H1 (cell line): ENCODE data around the gene CHST13. TPM values are rescaled to one million over a fixed set of nuclear protein-coding genes. Genes with fewer than 3 reads are reported as not detected.

Source experiments
- CTCF ChIA-PET: fragments of 300-600 bp; sonication (Branson Sonifier 250); formaldehyde crosslinking; loops from one replicate; lab custom pipeline; 2021; ENCODE audit not compliant: partially characterized antibody; lab: Charles Lee
- POLR2A ChIA-PET: fragments of 300-600 bp; sonication (Branson Sonifier 250); formaldehyde crosslinking; loops from one replicate; lab custom pipeline; 2021; ENCODE audit warnings: inconsistent platforms; ENCODE audit not compliant: partially characterized antibody; lab: Charles Lee
- DNase-seq, 2 experiments: peaks; one replicate each; pipeline versions ENCODE4 v3.0.0 to v3.0.0-alpha.2; 2010 to 2022; ENCODE audit warnings: low spot score in 2 of 2, low read depth in 1 of 2, mixed read lengths in 1 of 2
- FAIRE-seq: peaks from 2 replicates; lab custom pipeline; 2011; peaks lifted over from hg19 to GRCh38; lab: Jason Lieb, UNC
- H2AFZ ChIP-seq: 2 replicates; pipeline ENCODE4 v1.8.1; 2012; ENCODE audit warnings: low read length, inconsistent platforms
- H2AK5ac ChIP-seq: 2 replicates; pipeline ENCODE4 v1.6.1; 2013; ENCODE audit warnings: low read depth, low read length
- H2BK120ac ChIP-seq: replicated peaks from 2 replicates; pipeline ENCODE3; 2013; ENCODE audit warnings: low read depth, low read length, inconsistent platforms
- H2BK12ac ChIP-seq: 2 replicates; pipeline ENCODE4 v1.6.1; 2013; ENCODE audit warnings: low read depth, low read length
- H2BK15ac ChIP-seq: 2 replicates; pipeline ENCODE4 v1.6.1; 2013; ENCODE audit warnings: low read length
- H2BK20ac ChIP-seq: 2 replicates; pipeline ENCODE4 v1.6.1; 2013; ENCODE audit warnings: low read length
- H2BK5ac ChIP-seq: 2 replicates; pipeline ENCODE4 v1.6.1; 2013; ENCODE audit warnings: low read depth, low read length
- H3K14ac ChIP-seq: 2 replicates; pipeline ENCODE4 v1.6.1; 2013; ENCODE audit warnings: inconsistent platforms; ENCODE audit not compliant: insufficient read length
- H3K18ac ChIP-seq: 2 replicates; pipeline ENCODE4 v1.6.1; 2013; ENCODE audit warnings: low read length; ENCODE audit errors: extremely low read depth
- H3K23ac ChIP-seq: 2 replicates; pipeline ENCODE4 v1.6.1; 2013; ENCODE audit warnings: inconsistent platforms; ENCODE audit not compliant: insufficient read length
- H3K23me2 ChIP-seq: 2 replicates; pipeline ENCODE4 v1.6.1; 2013; ENCODE audit warnings: low read depth, low read length
- H3K27ac ChIP-seq: 2 replicates; pipeline ENCODE4 v1.6.1; 2011; ENCODE audit warnings: low read depth, low read length, inconsistent platforms
- H3K27me3 ChIP-seq, 4 experiments: replicated peaks in 1 of 4; 1 replicate in 1 of 4; 2 replicates in 3 of 4; pipeline versions ENCODE4 v1.6.1 to v1.8.1; 2011 to 2013; ENCODE audit warnings: low read length in 3 of 4, mild to moderate bottlenecking in 3 of 4, inconsistent platforms in 2 of 4, mixed read lengths in 2 of 4, moderate library complexity in 1 of 4; ENCODE audit not compliant: control insufficient read depth in 3 of 4, insufficient read depth in 3 of 4; ENCODE audit errors: extremely low read depth in 1 of 4
- H3K36me3 ChIP-seq, 4 experiments: 2 replicates each; pipeline versions ENCODE4 v1.6.1 to v1.8.1; 2011 to 2013; ENCODE audit warnings: mild to moderate bottlenecking in 4 of 4, low read length in 3 of 4, moderate library complexity in 2 of 4, control low read depth in 1 of 4, inconsistent platforms in 1 of 4; ENCODE audit not compliant: insufficient read depth in 4 of 4, control insufficient read depth in 2 of 4
- H3K4ac ChIP-seq: replicated peaks from 2 replicates; pipeline ENCODE3; 2013; ENCODE audit warnings: low read length, low read depth, mixed read lengths, inconsistent platforms; ENCODE audit not compliant: insufficient read length
- H3K4me1 ChIP-seq, 4 experiments: replicated peaks in 1 of 4; 1 replicate in 1 of 4; 2 replicates in 3 of 4; pipeline versions ENCODE4 v1.6.1 to v1.8.1; 2011 to 2013; ENCODE audit warnings: low read length in 3 of 4, inconsistent platforms in 2 of 4, mixed read lengths in 1 of 4; ENCODE audit not compliant: insufficient read depth in 4 of 4, control insufficient read depth in 3 of 4
- H3K4me2 ChIP-seq, 2 experiments: 2 replicates each; pipeline versions ENCODE4 v1.6.1 to v1.8.1; 2011 to 2013; ENCODE audit warnings: low read depth in 2 of 2, low read length in 2 of 2, control low read depth in 1 of 2, inconsistent platforms in 1 of 2, mild to moderate bottlenecking in 1 of 2; ENCODE audit not compliant: insufficient read depth in 1 of 2
- H3K4me3 ChIP-seq, 4 experiments: fragments of 200-600, 300-600 bp in 1 of 4; sonication (generic), shearing (Covaris generic), sonication (Bioruptor Twin) in 1 of 4; 2 replicates each; pipeline versions ENCODE4 v1.5.1 to v1.8.1; 2011 to 2016; ENCODE audit warnings: low read length in 4 of 4, low read depth in 3 of 4, control low read depth in 2 of 4, inconsistent platforms in 2 of 4, mild to moderate bottlenecking in 2 of 4, mixed read lengths in 1 of 4, moderate library complexity in 1 of 4; ENCODE audit not compliant: insufficient read depth in 2 of 4; ENCODE audit errors: extremely low read depth in 1 of 4
- H3K56ac ChIP-seq: replicated peaks from 2 replicates; pipeline ENCODE3; 2013; ENCODE audit warnings: low read depth, mild to moderate bottlenecking, mixed read lengths, low read length, inconsistent platforms; ENCODE audit not compliant: insufficient read length
- H3K79me1 ChIP-seq: 2 replicates; pipeline ENCODE4 v1.6.1; 2013; ENCODE audit warnings: low read depth, low read length, control low read depth
- H3K79me2 ChIP-seq, 2 experiments: 2 replicates each; pipeline versions ENCODE4 v1.6.1 to v1.8.1; 2012 to 2013; ENCODE audit warnings: low read length in 2 of 2, mild to moderate bottlenecking in 2 of 2, inconsistent platforms in 1 of 2; ENCODE audit not compliant: insufficient read depth in 2 of 2, control insufficient read depth in 1 of 2
- H3K9ac ChIP-seq, 4 experiments: replicated peaks in 1 of 4; 1 replicate in 1 of 4; 2 replicates in 3 of 4; pipeline versions ENCODE4 v1.6.1 to v1.8.1; 2011 to 2013; ENCODE audit warnings: low read depth in 3 of 4, low read length in 3 of 4, control low read depth in 2 of 4, mild to moderate bottlenecking in 2 of 4, moderate library complexity in 2 of 4, inconsistent platforms in 1 of 4; ENCODE audit errors: extremely low read depth in 1 of 4
- H3K9me3 ChIP-seq, 2 experiments: 2 replicates each; pipeline versions ENCODE4 v1.6.1 to v1.8.1; 2012 to 2013; ENCODE audit warnings: mild to moderate bottlenecking in 2 of 2, moderate library complexity in 2 of 2, control low read depth in 1 of 2, inconsistent platforms in 1 of 2, low read depth in 1 of 2, low read length in 1 of 2, mixed read lengths in 1 of 2; ENCODE audit not compliant: insufficient read depth in 2 of 2
- H4K20me1 ChIP-seq, 2 experiments: replicated peaks in 1 of 2; 2 replicates each; pipeline versions ENCODE3 to v1.8.1; 2011 to 2013; ENCODE audit warnings: inconsistent platforms in 2 of 2, low read length in 2 of 2, mild to moderate bottlenecking in 1 of 2; ENCODE audit not compliant: insufficient read depth in 2 of 2, control insufficient read depth in 1 of 2
- H4K5ac ChIP-seq: 2 replicates; pipeline ENCODE4 v1.6.1; 2013; ENCODE audit warnings: low read length, low read depth, mixed read lengths, inconsistent platforms; ENCODE audit not compliant: insufficient read length
- H4K8ac ChIP-seq: 2 replicates; pipeline ENCODE4 v1.8.0; 2013; ENCODE audit warnings: mild to moderate bottlenecking, moderate library complexity, low read length, inconsistent platforms; ENCODE audit not compliant: insufficient read depth; ENCODE audit errors: extremely low read depth
- H4K91ac ChIP-seq: replicated peaks from 2 replicates; pipeline ENCODE3; 2013; ENCODE audit warnings: low read length, mixed read lengths, inconsistent platforms; ENCODE audit not compliant: insufficient read length
- ASH2L ChIP-seq: fragments of 200-600, 300-600 bp; sonication (generic); IDR thresholded peaks from one replicate; pipeline ENCODE4 v1.7.1; 2017; ENCODE audit warnings: low read length
- BACH1 ChIP-seq: IDR thresholded peaks from 2 replicates; pipeline ENCODE4 v1.6.1; 2012; ENCODE audit warnings: low read length, improper control_type of control experiment
- BCL11A ChIP-seq, 2 experiments: IDR thresholded peaks; one replicate each; pipeline ENCODE4 v1.6.1; 2011; ENCODE audit warnings: low read depth in 2 of 2, low read length in 2 of 2, mild to moderate bottlenecking in 2 of 2
- CHD1 ChIP-seq: IDR thresholded peaks from 2 replicates; pipeline ENCODE4 v1.6.1; 2012; ENCODE audit warnings: low read depth, low read length, improper control_type of control experiment
- CHD2 ChIP-seq: IDR thresholded peaks from 2 replicates; pipeline ENCODE4 v1.6.1; 2012; ENCODE audit warnings: low read length, improper control_type of control experiment
- JUND ChIP-seq: IDR thresholded peaks from 2 replicates; pipeline ENCODE4 v1.6.1; 2011; ENCODE audit warnings: mild to moderate bottlenecking, improper control_type of control experiment, low read length
- NANOG ChIP-seq: IDR thresholded peaks from 2 replicates; pipeline ENCODE4 v1.6.1; 2011; ENCODE audit warnings: low read length, low read depth, mild to moderate bottlenecking, inconsistent platforms; ENCODE audit not compliant: insufficient read depth, poor library complexity, severe bottlenecking
- POLR2A ChIP-seq, 2 experiments: IDR thresholded peaks; 1 replicate in 1 of 2; 2 replicates in 1 of 2; pipeline ENCODE4 v1.6.1; 2011; ENCODE audit warnings: low read depth in 2 of 2, low read length in 2 of 2, mild to moderate bottlenecking in 2 of 2; ENCODE audit errors: control extremely low read depth in 1 of 2
- POLR2AphosphoS5 ChIP-seq: IDR thresholded peaks from 2 replicates; pipeline ENCODE4 v1.6.1; 2011; ENCODE audit warnings: low read depth, low read length
- RAD21 ChIP-seq, 2 experiments: IDR thresholded peaks in 1 of 2; conservative IDR thresholded peaks in 1 of 2; 2 replicates each; pipeline ENCODE4 v1.6.1; 2011; ENCODE audit warnings: low read depth in 2 of 2, low read length in 2 of 2, improper control_type of control experiment in 1 of 2, inconsistent platforms in 1 of 2, mild to moderate bottlenecking in 1 of 2, moderate library complexity in 1 of 2
- SIRT6 ChIP-seq: IDR thresholded peaks from one replicate; pipeline ENCODE4 v1.7.1; 2012; ENCODE audit warnings: low read length, inconsistent platforms
- SP4 ChIP-seq: IDR thresholded peaks from 2 replicates; pipeline ENCODE4 v1.6.1; 2012; ENCODE audit warnings: low read length, inconsistent platforms
- TEAD4 ChIP-seq: IDR thresholded peaks from 2 replicates; pipeline ENCODE4 v1.6.1; 2012; ENCODE audit warnings: low read depth, low read length, inconsistent platforms, mixed read lengths
- WGBS, 2 experiments: shearing (Covaris generic) in 1 of 2; methylation state at CpG; one replicate each; pipeline versions ENCODE4 v1.1.6 to v1.1.7; 2013 to 2015; ENCODE audit warnings: low lambda C conversion rate in 2 of 2, mixed read lengths in 2 of 2, inconsistent platforms in 1 of 2, low coverage in 1 of 2, missing lambda C conversion rate in 1 of 2; ENCODE audit not compliant: insufficient replicate concordance in 2 of 2, insufficient coverage in 1 of 2, insufficient read length in 1 of 2; ENCODE audit errors: extremely low coverage in 1 of 2, missing lambda C conversion rate in 1 of 2; 5-methylcytosine and 5-hydroxymethylcytosine counted together
- polyA plus RNA-seq, 7 experiments: library from polyadenylated mRNA; depleted of rRNA in 3 of 7; stranded (reverse) in 5 of 7; unstranded in 2 of 7; fragments of >200 nt in 5 of 7; fragments of 200-250 nt in 2 of 7; gene quantifications; 1 replicate in 5 of 7; 2 replicates in 1 of 7; 4 replicates in 1 of 7; pipeline versions ENCODE4 v1.2.1 to v1.2.3, GENCODE V29; 2011 to 2013; ENCODE audit warnings: missing spikeins in 2 of 7, mixed read lengths in 2 of 7
- total RNA-seq: library from RNA; stranded (reverse); fragmentation: NEBNext Ultra II Directional; extraction: Animal tissue kit (Norgen Biotek cat#: 25700); gene quantifications from 2 replicates; pipeline ENCODE4 v1.2.1, GENCODE V29; 2021

Gene CHST13
- total and polyA plus RNA-seq, 2 of the 8 experiments (the other 6 are each of a cell fraction or from before 2014, with no cell fraction given): 5.4 to 11.7 TPM

DNA sequence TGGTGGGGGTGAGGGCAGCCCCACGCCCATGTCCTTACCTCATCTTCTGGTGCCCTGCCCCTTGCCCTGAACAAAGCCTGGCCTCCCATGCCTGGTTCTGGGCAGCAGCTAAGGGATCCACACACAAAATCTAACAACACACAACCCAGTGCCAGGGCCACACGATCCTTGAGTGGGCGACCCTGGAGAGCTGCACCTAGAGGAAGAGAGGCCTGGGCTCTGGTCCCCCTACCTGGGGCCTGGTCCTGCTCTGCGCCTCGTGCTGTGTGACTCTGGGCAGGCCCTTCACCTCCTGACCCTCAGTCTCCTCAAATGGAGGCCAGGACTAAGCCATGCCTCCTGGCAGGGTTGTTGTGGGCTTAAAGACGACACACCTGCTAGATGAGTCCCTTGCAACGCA, 54.7 kb downstream of the CHST13 start:
- Histone ChIP-seq H2BK20ac (no peak overlapping the region), H3K4me3 (no peak overlapping the region), H3K4me1 (no peaks in the 10 kb centered on the region), H3K23ac (no peak overlapping the region), H2BK15ac (no peak overlapping the region), H2BK5ac (no peak overlapping the region), H2BK120ac (no peak overlapping the region), H4K20me1 (no peaks in the 10 kb centered on the region), H3K9me3 (no peaks in the 10 kb centered on the region), H3K18ac (no peak overlapping the region), H3K9ac (no peak overlapping the region), H3K56ac (no peak overlapping the region), H2AFZ (no peak overlapping the region), H3K36me3 (no peaks in the 10 kb centered on the region), H3K23me2 (no peaks in the 10 kb centered on the region), H3K27ac (no peak overlapping the region), H3K4me2 (no peak overlapping the region), H2BK12ac (no peak overlapping the region), H3K14ac (no peak overlapping the region), H3K27me3 (no peaks in the 10 kb centered on the region; a peak in 1 of 7 replicates), H3K79me1 (no peaks in the 10 kb centered on the region), H4K5ac (no peak overlapping the region), H4K91ac (no peak overlapping the region), H3K4ac (no peak overlapping the region), H3K79me2 (no peaks in the 10 kb centered on the region), H2AK5ac (no peak overlapping the region), H4K8ac (no peak overlapping the region)
- WGBS, 2 experiments: 94% methylated on average over 7 of the region's 7 CpGs; no CpG with 5 or more reads in 1 of the 2 experiments
- FAIRE-seq (no peak), DNase-seq (no peak)
- CTCF ChIA-PET: interaction anchor here (1.5 kb wide), 1 partner anchor 9 kb away, joined by 8 read pairs; no protein-coding TSS in a partner anchor
- POLR2A ChIA-PET: no interaction called here
- TF ChIP-seq CHD2: no peak
- TF ChIP-seq NANOG: no peak
- TF ChIP-seq SP4: no peak
- no peak for TF ChIP-seq POLR2A (IDR thresholded peaks at IDR 0.05; ENCODE audit: control extremely low read depth in 1 of 2, low read depth in 2 of 2, low read length in 2 of 2)
- no peak for TF ChIP-seq POLR2AphosphoS5
- no peak for TF ChIP-seq SIRT6
- TF ChIP-seq TEAD4: no peak
- TF ChIP-seq BACH1: no peak
- no peak for TF ChIP-seq ASH2L
- no peak for TF ChIP-seq CHD1
- TF ChIP-seq RAD21 (IDR thresholded peaks at IDR 0.05 in 1 of 2, conservative IDR thresholded peaks at IDR 0.05 in 1 of 2; ENCODE audit: low read depth in 2 of 2, low read length in 2 of 2): no peak
- no peak for TF ChIP-seq BCL11A (IDR thresholded peaks at IDR 0.05; ENCODE audit: low read depth in 2 of 2, low read length in 2 of 2)
- TF ChIP-seq JUND: no peak
